Measurements from ENCODE around the gene AFF3. TPM values are rescaled to one million over a fixed set of nuclear protein-coding genes. Genes with fewer than 3 reads are reported as not detected.

The AFF3 gene
- total RNA-seq, 3 donors from 2014 or later, result 2.1 to 2.6 (median 2.2) TPM

GRCh38 chr2:99801327-99801901 lies 341.0 kb downstream of the AFF3 start:
- Mint-ChIP-seq H3K9me3 (peaks cover 21% of the 10 kb centered on the region), H3K36me3 (ENCODE audit: insufficient read depth) (peaks cover 6% of the 10 kb centered on the region), H3K4me3 (no peak overlapping the region), H3K27me3 (ENCODE audit: low read depth) (peaks cover 4% of the 10 kb centered on the region), H3K4me1 (ENCODE audit: low read depth) (peaks cover 2% of the 10 kb centered on the region)
- DNase-seq (no peak), ATAC-seq (no peak)

GRCh38 chr2:99797475-99797874 lies 344.9 kb downstream of the AFF3 start:
- DNase-seq, result no peak
- Mint-ChIP-seq H3K4me1 (ENCODE audit: low read depth) (no peaks in the 10 kb centered on the region), H3K9me3 (peaks cover 15% of the 10 kb centered on the region), H3K27me3 (ENCODE audit: low read depth) (no peaks in the 10 kb centered on the region), H3K36me3 (ENCODE audit: insufficient read depth) (peaks cover 6% of the 10 kb centered on the region), H3K4me3 (no peak overlapping the region)
- ATAC-seq, result no peak

- DNase-seq (no peak), ATAC-seq (no peak)
- Mint-ChIP-seq H3K4me3 (no peak overlapping the region), H3K9me3 (peaks cover 15% of the 10 kb centered on the region), H3K27me3 (ENCODE audit: low read depth) (no peaks in the 10 kb centered on the region), H3K36me3 (ENCODE audit: insufficient read depth) (peaks cover 6% of the 10 kb centered on the region), H3K4me1 (ENCODE audit: low read depth) (no peaks in the 10 kb centered on the region)
Measured at GRCh38 chr2:99794414-99794813, 348.0 kb downstream of the AFF3 start.

GRCh38 chr2:99793022-99793421 lies 349.4 kb downstream of the AFF3 start:
- Mint-ChIP-seq H3K36me3 (ENCODE audit: insufficient read depth) (peaks cover 6% of the 10 kb centered on the region), H3K27me3 (ENCODE audit: low read depth) (no peaks in the 10 kb centered on the region), H3K4me3 (no peak overlapping the region), H3K9me3 (peaks cover 14% of the 10 kb centered on the region), H3K4me1 (ENCODE audit: low read depth) (no peaks in the 10 kb centered on the region)
- ATAC-seq, result no peak
- no peak for DNase-seq

GRCh38 chr2:99789849-99790248 lies 352.5 kb downstream of the AFF3 start:
- H3K9me3 Mint-ChIP-seq, result no peaks in the 10 kb centered on the region
- H3K36me3 Mint-ChIP-seq (ENCODE audit: insufficient read depth), result no peaks in the 10 kb centered on the region
- DNase-seq, result no peak
- no peaks in the 10 kb centered on the region for H3K27me3 Mint-ChIP-seq (ENCODE audit: low read depth)
- H3K4me3 Mint-ChIP-seq, result no peak overlapping the region
- no peak for ATAC-seq
- H3K4me1 Mint-ChIP-seq (ENCODE audit: low read depth), result no peaks in the 10 kb centered on the region

- H3K36me3 Mint-ChIP-seq (ENCODE audit: insufficient read depth), result no peaks in the 10 kb centered on the region
- ATAC-seq, result no peak
- H3K9me3 Mint-ChIP-seq, result no peaks in the 10 kb centered on the region
- DNase-seq, result no peak
- H3K4me3 Mint-ChIP-seq, result no peak overlapping the region
- no peaks in the 10 kb centered on the region for H3K27me3 Mint-ChIP-seq (ENCODE audit: low read depth)
- no peaks in the 10 kb centered on the region for H3K4me1 Mint-ChIP-seq (ENCODE audit: low read depth)
Measured at GRCh38 chr2:99787769-99788382, 354.5 kb downstream of the AFF3 start.

- DNase-seq (no peak), ATAC-seq (no peak)
- Mint-ChIP-seq H3K4me1 (ENCODE audit: low read depth) (no peaks in the 10 kb centered on the region), H3K9me3 (no peaks in the 10 kb centered on the region), H3K27me3 (ENCODE audit: low read depth) (no peaks in the 10 kb centered on the region), H3K36me3 (ENCODE audit: insufficient read depth) (no peaks in the 10 kb centered on the region), H3K4me3 (no peak overlapping the region)
Measured at GRCh38 chr2:99786636-99787390, 355.6 kb downstream of the AFF3 start.

- peaks cover 8% of the 10 kb centered on the region for H3K36me3 Mint-ChIP-seq (ENCODE audit: insufficient read depth)
- DNase-seq (no peak), ATAC-seq (no peak)
- H3K4me3 Mint-ChIP-seq, result no peak overlapping the region
- no peaks in the 10 kb centered on the region for H3K4me1 Mint-ChIP-seq (ENCODE audit: low read depth)
- peaks cover 2% of the 10 kb centered on the region for H3K27me3 Mint-ChIP-seq (ENCODE audit: low read depth)
- H3K9me3 Mint-ChIP-seq, result peaks cover 4% of the 10 kb centered on the region
Measured at GRCh38 chr2:99784946-99785345, 357.4 kb downstream of the AFF3 start.

- peaks cover 8% of the 10 kb centered on the region for H3K36me3 Mint-ChIP-seq (ENCODE audit: insufficient read depth)
- H3K9me3 Mint-ChIP-seq, result peaks cover 7% of the 10 kb centered on the region
- ATAC-seq, result no peak
- no peak for DNase-seq
- no peaks in the 10 kb centered on the region for H3K4me1 Mint-ChIP-seq (ENCODE audit: low read depth)
- H3K4me3 Mint-ChIP-seq, result no peak overlapping the region
- H3K27me3 Mint-ChIP-seq (ENCODE audit: low read depth), result peaks cover 2% of the 10 kb centered on the region
Measured at GRCh38 chr2:99784282-99784681, 358.1 kb downstream of the AFF3 start.

GRCh38 chr2:99780276-99780675 lies 362.1 kb downstream of the AFF3 start:
- peaks cover 2% of the 10 kb centered on the region for H3K27me3 Mint-ChIP-seq (ENCODE audit: low read depth)
- no peaks in the 10 kb centered on the region for H3K4me1 Mint-ChIP-seq (ENCODE audit: low read depth)
- H3K36me3 Mint-ChIP-seq (ENCODE audit: insufficient read depth), result peaks cover 14% of the 10 kb centered on the region
- peaks cover 18% of the 10 kb centered on the region for H3K9me3 Mint-ChIP-seq
- H3K4me3 Mint-ChIP-seq, result no peak overlapping the region
- DNase-seq (no peak), ATAC-seq (no peak)

- ATAC-seq, result no peak
- Mint-ChIP-seq H3K4me1 (ENCODE audit: low read depth) (no peaks in the 10 kb centered on the region), H3K36me3 (ENCODE audit: insufficient read depth) (peaks cover 14% of the 10 kb centered on the region)
Measured at GRCh38 chr2:99779276-99779675, 363.1 kb downstream of the AFF3 start.

GRCh38 chr2:99777656-99778290 lies 364.6 kb downstream of the AFF3 start:
- peaks cover 14% of the 10 kb centered on the region for H3K36me3 Mint-ChIP-seq (ENCODE audit: insufficient read depth)
- H3K4me1 Mint-ChIP-seq (ENCODE audit: low read depth), result peaks cover 3% of the 10 kb centered on the region
- H3K4me3 Mint-ChIP-seq, result no peak overlapping the region
- DNase-seq, result no peak
- H3K9me3 Mint-ChIP-seq, result peaks cover 18% of the 10 kb centered on the region
- peaks cover 2% of the 10 kb centered on the region for H3K27me3 Mint-ChIP-seq (ENCODE audit: low read depth)
- ATAC-seq, result no peak

More at GRCh38 chr2:99779276-99779675, 363.1 kb downstream of the AFF3 start:
- H3K9me3 Mint-ChIP-seq, result peaks cover 18% of the 10 kb centered on the region
- no peak overlapping the region for H3K4me3 Mint-ChIP-seq
- no peak for DNase-seq
- peaks cover 2% of the 10 kb centered on the region for H3K27me3 Mint-ChIP-seq (ENCODE audit: low read depth)

- Mint-ChIP-seq H3K4me3 (no peak overlapping the region), H3K4me1 (ENCODE audit: low read depth) (peaks cover 3% of the 10 kb centered on the region), H3K36me3 (ENCODE audit: insufficient read depth) (peaks cover 14% of the 10 kb centered on the region), H3K27me3 (ENCODE audit: low read depth) (peaks cover 2% of the 10 kb centered on the region), H3K9me3 (peaks cover 18% of the 10 kb centered on the region)
- ATAC-seq, result no peak
- no peak for DNase-seq
Measured at GRCh38 chr2:99776906-99777646, 365.3 kb downstream of the AFF3 start.
